CD4-positive, alpha-beta T cell (primary cell): ENCODE results near the gene SRSF4. TPM values are rescaled to one million over a fixed set of nuclear protein-coding genes. Genes with fewer than 3 reads are reported as not detected.

Experiments
- ATAC-seq: fragments of 200-7000 bp; cut with Tn5 transposase; one replicate; pipeline ENCODE4 v1.10.0; 2022; ENCODE audit warnings: mild to moderate bottlenecking; ENCODE audit not compliant: poor library complexity
- CTCF ChIA-PET: fragments of 350-600 bp; sonication (Branson Sonifier 250); formaldehyde crosslinking; loops from one replicate; lab custom pipeline; 2021; ENCODE audit warnings: antibody characterized with exemption, inconsistent platforms; lab: Charles Lee
- POLR2A ChIA-PET: fragments of 350-600 bp; sonication (Branson Sonifier 250); formaldehyde crosslinking; loops from one replicate; lab custom pipeline; 2021; ENCODE audit warnings: antibody characterized with exemption, inconsistent platforms; lab: Charles Lee
- DNase-seq, 14 experiments: peaks; one replicate each; pipeline ENCODE4 v3.0.0-alpha.2; 2013 to 2020; ENCODE audit warnings: mixed read lengths in 2 of 14
- H3K27ac ChIP-seq, 2 donors: one replicate each; pipeline versions ENCODE4 v1.5.1 to v1.7.0; 2013; ENCODE audit warnings: low read length in 2 of 2, low read depth in 1 of 2, mild to moderate bottlenecking in 1 of 2
- H3K27me3 ChIP-seq, 2 experiments: 1 replicate in 1 of 2; 2 replicates in 1 of 2; pipeline versions ENCODE4 v1.6.1 to v1.7.0; 2013; ENCODE audit warnings: low read length in 2 of 2, control low read depth in 1 of 2, mild to moderate bottlenecking in 1 of 2, moderate library complexity in 1 of 2; ENCODE audit not compliant: insufficient read depth in 2 of 2, control insufficient read depth in 1 of 2
- H3K36me3 ChIP-seq: one replicate; pipeline ENCODE4 v1.6.1; 2013; ENCODE audit warnings: low read length, control low read depth; ENCODE audit not compliant: insufficient read depth
- H3K4me1 ChIP-seq: one replicate; pipeline ENCODE4 v1.6.1; 2013; ENCODE audit warnings: low read length, control low read depth; ENCODE audit not compliant: insufficient read depth
- H3K4me3 ChIP-seq: one replicate; pipeline ENCODE4 v1.5.1; 2013; ENCODE audit warnings: mild to moderate bottlenecking, low read length, moderate library complexity
- H3K9me3 ChIP-seq, 2 experiments: 1 replicate in 1 of 2; 2 replicates in 1 of 2; pipeline versions ENCODE4 v1.6.1 to v1.7.0; 2013; ENCODE audit warnings: low read length in 2 of 2, mild to moderate bottlenecking in 2 of 2, control low read depth in 1 of 2, moderate library complexity in 1 of 2; ENCODE audit not compliant: control insufficient read depth in 1 of 2, insufficient read depth in 1 of 2
- H3K27ac Mint-ChIP-seq: one replicate; pipeline ENCODE4 v1.8.0; 2020; ENCODE audit warnings: mixed read lengths
- H3K27me3 Mint-ChIP-seq: one replicate; pipeline ENCODE4 v1.8.0; 2021; ENCODE audit warnings: mixed read lengths
- H3K36me3 Mint-ChIP-seq: one replicate; pipeline ENCODE4 v1.8.0; 2021; ENCODE audit warnings: low read depth, mixed read lengths
- H3K4me1 Mint-ChIP-seq: one replicate; pipeline ENCODE4 v1.8.0; 2021; ENCODE audit warnings: low read depth, mixed read lengths
- H3K4me3 Mint-ChIP-seq: one replicate; pipeline ENCODE4 v1.8.0; 2020; ENCODE audit warnings: mild to moderate bottlenecking, mixed read lengths
- H3K9me3 Mint-ChIP-seq: one replicate; pipeline ENCODE4 v1.8.0; 2020; ENCODE audit warnings: mixed read lengths
- intact Hi-C, 2 experiments: fragments of 100-400 bp; cut with DNase I in 1 of 2; cut with micrococcal nuclease in 1 of 2; formaldehyde crosslinking; loops; one replicate each; pipeline versions ENCODE4 v1.15.1 to v1.9.0; 2023 to 2025; cut with DNase I, micrococcal nuclease
- total RNA-seq, 174 experiments: library from RNA in 2 of 174; stranded (reverse) in 2 of 174; gene quantifications; one replicate each; pipeline ENCODE4 v1.2.3 and lab custom pipeline; 2021 to 2026
- TF ChIP-seq, protein P1 (sequence below): fragments of 200-600 bp; IDR thresholded peaks from one replicate; pipeline ENCODE4 v1.8.0; 2022; ENCODE audit warnings: antibody characterized with exemption, mild to moderate bottlenecking

The SRSF4 gene
- total RNA-seq, 2 experiments from 2014 or later, result 89.2 to 93.4 TPM

GRCh38 chr1:29209173-29209572, 27.5 kb upstream of the SRSF4 start:
- POLR2A ChIA-PET, result interaction anchor here (0.6 kb wide), 1 partner anchor 400 kb away, joined by 3 read pairs; no protein-coding TSS in a partner anchor
- DNase-seq (no peak), ATAC-seq (no peak)
- TF ChIP-seq, protein P1, sequence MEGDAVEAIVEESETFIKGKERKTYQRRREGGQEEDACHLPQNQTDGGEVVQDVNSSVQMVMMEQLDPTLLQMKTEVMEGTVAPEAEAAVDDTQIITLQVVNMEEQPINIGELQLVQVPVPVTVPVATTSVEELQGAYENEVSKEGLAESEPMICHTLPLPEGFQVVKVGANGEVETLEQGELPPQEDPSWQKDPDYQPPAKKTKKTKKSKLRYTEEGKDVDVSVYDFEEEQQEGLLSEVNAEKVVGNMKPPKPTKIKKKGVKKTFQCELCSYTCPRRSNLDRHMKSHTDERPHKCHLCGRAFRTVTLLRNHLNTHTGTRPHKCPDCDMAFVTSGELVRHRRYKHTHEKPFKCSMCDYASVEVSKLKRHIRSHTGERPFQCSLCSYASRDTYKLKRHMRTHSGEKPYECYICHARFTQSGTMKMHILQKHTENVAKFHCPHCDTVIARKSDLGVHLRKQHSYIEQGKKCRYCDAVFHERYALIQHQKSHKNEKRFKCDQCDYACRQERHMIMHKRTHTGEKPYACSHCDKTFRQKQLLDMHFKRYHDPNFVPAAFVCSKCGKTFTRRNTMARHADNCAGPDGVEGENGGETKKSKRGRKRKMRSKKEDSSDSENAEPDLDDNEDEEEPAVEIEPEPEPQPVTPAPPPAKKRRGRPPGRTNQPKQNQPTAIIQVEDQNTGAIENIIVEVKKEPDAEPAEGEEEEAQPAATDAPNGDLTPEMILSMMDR, result no peak
- H3K9me3 ChIP-seq, result no peaks in the 10 kb centered on the region
- no peaks in the 10 kb centered on the region for H3K9me3 Mint-ChIP-seq
- H3K36me3 Mint-ChIP-seq, result peaks cover 42% of the 10 kb centered on the region
- H3K36me3 ChIP-seq, result peaks cover 31% of the 10 kb centered on the region
- H3K4me1 ChIP-seq, result no peaks in the 10 kb centered on the region
- H3K27me3 Mint-ChIP-seq, result no peaks in the 10 kb centered on the region
- intact Hi-C loops, result loop anchor here in 1 of 2 experiments (10.0 kb wide), 1 partner anchor 84 kb away; the partner anchor contains the start of gene TMEM200B
- no peak overlapping the region for H3K4me3 ChIP-seq
- H3K27me3 ChIP-seq, result no peaks in the 10 kb centered on the region
- CTCF ChIA-PET, result no interaction called here
- no peak overlapping the region for H3K27ac ChIP-seq
- H3K4me1 Mint-ChIP-seq, result no peaks in the 10 kb centered on the region
- no peak overlapping the region for H3K27ac Mint-ChIP-seq
- no peak overlapping the region for H3K4me3 Mint-ChIP-seq

GRCh38 chr1:29208442-29208841, 26.7 kb upstream of the SRSF4 start:
- Histone ChIP-seq H3K36me3 (peaks cover 27% of the 10 kb centered on the region), H3K4me1 (no peaks in the 10 kb centered on the region), H3K4me3 (no peak overlapping the region), H3K27me3 (no peaks in the 10 kb centered on the region), H3K9me3 (no peaks in the 10 kb centered on the region), H3K27ac (no peak overlapping the region)
- Mint-ChIP-seq H3K36me3 (peaks cover 41% of the 10 kb centered on the region), H3K9me3 (no peaks in the 10 kb centered on the region), H3K4me1 (no peaks in the 10 kb centered on the region), H3K27me3 (no peaks in the 10 kb centered on the region), H3K27ac (no peak overlapping the region), H3K4me3 (no peak overlapping the region)
- DNase-seq (no peak), ATAC-seq (no peak)
- intact Hi-C loops, result loop anchor here in 1 of 2 experiments (10.0 kb wide), 1 partner anchor 84 kb away; the partner anchor contains the start of gene TMEM200B
- CTCF ChIA-PET, result no interaction called here
- POLR2A ChIA-PET, result no interaction called here
- TF ChIP-seq, protein P1, result no peak

- Histone ChIP-seq H3K27ac (no peak overlapping the region), H3K9me3 (no peaks in the 10 kb centered on the region), H3K4me1 (peaks cover 3% of the 10 kb centered on the region), H3K36me3 (peaks cover 26% of the 10 kb centered on the region), H3K27me3 (no peaks in the 10 kb centered on the region), H3K4me3 (no peak overlapping the region)
- H3K9me3 Mint-ChIP-seq, result no peaks in the 10 kb centered on the region
- no peak overlapping the region for H3K4me3 Mint-ChIP-seq
- no peaks in the 10 kb centered on the region for H3K4me1 Mint-ChIP-seq
- ChIA-PET POLR2A (interaction anchor here (0.7 to 1.6 kb wide), 4 partner anchors 21 to 622 kb away, joined by 3 to 15 read pairs (median 4); partner anchors contain the start of gene SRSF4), CTCF (interaction anchor here (0.8 to 1.6 kb wide), 10 partner anchors 14 to 466 kb away, joined by 3 to 26 read pairs (median 3); partner anchors contain the start of genes SRSF4 and YTHDF2)
- peak; percentile 79 to 94 (median 88) for DNase-seq
- intact Hi-C loops, result loop anchor here (1.0 to 10.0 kb wide), 6 partner anchors 78 to 417 kb away; partner anchors contain the start of gene TMEM200B (in 1 of the 2)
- no peaks in the 10 kb centered on the region for H3K27me3 Mint-ChIP-seq
- peak; percentile 93 for ATAC-seq
- TF ChIP-seq, protein P1, result peak; percentile 88
- peaks cover 50% of the 10 kb centered on the region for H3K36me3 Mint-ChIP-seq
- no peak overlapping the region for H3K27ac Mint-ChIP-seq
Observed at GRCh38 chr1:29202584-29203340, 21.1 kb upstream of the SRSF4 start.
